Mammary epithelial cell (primary cell): ENCODE data around the gene UBE2K.

Experiments
- EZH2 ChIP-seq: IDR thresholded peaks from 2 replicates; pipeline ENCODE4 v1.6.1; 2012; ENCODE audit warnings: low read length, inconsistent platforms, borderline replicate concordance
- TF ChIP-seq, protein P1 (sequence below), 2 donors: IDR thresholded peaks in 1 of 2; conservative IDR thresholded peaks in 1 of 2; 2 replicates each; pipeline ENCODE4 v1.5.1; 2011 to 2012; ENCODE audit warnings: inconsistent platforms in 2 of 2, low read length in 2 of 2, mild to moderate bottlenecking in 2 of 2, control low read depth in 1 of 2, low read depth in 1 of 2; ENCODE audit not compliant: insufficient read depth in 1 of 2; ENCODE audit errors: extremely low read depth in 1 of 2

DNA sequence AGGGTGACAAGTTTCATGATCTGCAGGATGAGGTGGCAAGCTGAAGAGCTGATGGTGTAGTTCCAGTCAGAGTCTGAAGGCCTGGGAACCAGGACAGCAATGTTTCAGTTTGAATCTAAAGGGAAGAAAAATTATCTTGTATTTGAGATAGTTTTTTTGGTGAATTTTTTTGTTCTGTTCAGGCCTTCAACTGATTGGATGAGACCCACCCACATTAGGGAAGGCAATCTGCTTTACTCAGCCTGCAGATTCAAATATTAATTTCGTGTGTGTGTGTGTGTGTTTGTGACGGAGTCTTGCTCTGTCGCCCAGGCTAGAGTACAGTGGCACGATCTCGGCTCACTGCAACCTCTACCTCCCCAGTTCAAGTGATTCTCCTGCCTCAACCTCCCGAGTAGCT is 37.2 kb upstream of the UBE2K start:
- TF ChIP-seq, protein P1, sequence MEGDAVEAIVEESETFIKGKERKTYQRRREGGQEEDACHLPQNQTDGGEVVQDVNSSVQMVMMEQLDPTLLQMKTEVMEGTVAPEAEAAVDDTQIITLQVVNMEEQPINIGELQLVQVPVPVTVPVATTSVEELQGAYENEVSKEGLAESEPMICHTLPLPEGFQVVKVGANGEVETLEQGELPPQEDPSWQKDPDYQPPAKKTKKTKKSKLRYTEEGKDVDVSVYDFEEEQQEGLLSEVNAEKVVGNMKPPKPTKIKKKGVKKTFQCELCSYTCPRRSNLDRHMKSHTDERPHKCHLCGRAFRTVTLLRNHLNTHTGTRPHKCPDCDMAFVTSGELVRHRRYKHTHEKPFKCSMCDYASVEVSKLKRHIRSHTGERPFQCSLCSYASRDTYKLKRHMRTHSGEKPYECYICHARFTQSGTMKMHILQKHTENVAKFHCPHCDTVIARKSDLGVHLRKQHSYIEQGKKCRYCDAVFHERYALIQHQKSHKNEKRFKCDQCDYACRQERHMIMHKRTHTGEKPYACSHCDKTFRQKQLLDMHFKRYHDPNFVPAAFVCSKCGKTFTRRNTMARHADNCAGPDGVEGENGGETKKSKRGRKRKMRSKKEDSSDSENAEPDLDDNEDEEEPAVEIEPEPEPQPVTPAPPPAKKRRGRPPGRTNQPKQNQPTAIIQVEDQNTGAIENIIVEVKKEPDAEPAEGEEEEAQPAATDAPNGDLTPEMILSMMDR (conservative IDR thresholded peaks at IDR 0.05 in 1 of 2, IDR thresholded peaks at IDR 0.05 in 1 of 2; ENCODE audit: extremely low read depth in 1 of 2, insufficient read depth in 1 of 2, low read depth in 1 of 2, low read length in 2 of 2) = no peak
- TF ChIP-seq EZH2 = no peak
